HG03135 (cell line): Measurements from ENCODE around the gene COX8A.
"Not testable (repeated sequence)": the region's sequence is repeated elsewhere in the genome, so short reads cannot be mapped to it uniquely, and the experiment has no call there.

Source experiments
- ATAC-seq: cut with Tn5 transposase; IDR thresholded peaks from one replicate; pipeline ENCODE4 v1.9.1; 2021; ENCODE audit warnings: mild to moderate bottlenecking, moderate library complexity; ENCODE audit not compliant: unreplicated experiment

Gene COX8A

GRCh38 chr11:63974259-63975143 lies at the start of gene COX8A:
COX8A (plus strand) TSS chr11:63974620; CDS start chr11:63974681, 61 bp downstream.
- ATAC-seq, result peak; percentile 96

- no peak for ATAC-seq
Measured at GRCh38 chr11:63929616-63930015, 44.8 kb upstream of the COX8A start.

- ATAC-seq, result no peak
Measured at GRCh38 chr11:63931045-63931444, 43.4 kb upstream of the COX8A start.

- no peak for ATAC-seq
Measured at GRCh38 chr11:63931876-63932275, 42.5 kb upstream of the COX8A start.

- ATAC-seq, result no peak
Measured at GRCh38 chr11:63933459-63933858, 41.0 kb upstream of the COX8A start.

GRCh38 chr11:63937713-63938478 lies 36.5 kb upstream of the COX8A start:
- peak; percentile 13 for ATAC-seq

- ATAC-seq, result peak; percentile 92
Measured at GRCh38 chr11:63938479-63939396, 35.7 kb upstream of the COX8A start, which contains the start of gene NAA40. NAA40 (plus strand) TSS chr11:63939002; CDS start chr11:63939097, 95 bp downstream.

- no peak for ATAC-seq
Measured at GRCh38 chr11:63939397-63939891, 35.0 kb upstream of the COX8A start.

GRCh38 chr11:63940786-63941185 lies 33.6 kb upstream of the COX8A start:
- no peak for ATAC-seq

GRCh38 chr11:63941901-63942300 lies 32.5 kb upstream of the COX8A start:
- ATAC-seq, result no peak

GRCh38 chr11:63942803-63943202 lies 31.6 kb upstream of the COX8A start:
- ATAC-seq, result no peak

- ATAC-seq, result no peak
Measured at GRCh38 chr11:63944987-63945386, 29.4 kb upstream of the COX8A start.

- no peak for ATAC-seq
Measured at GRCh38 chr11:63945477-63946163, 28.8 kb upstream of the COX8A start.

- no peak for ATAC-seq
Measured at GRCh38 chr11:63951779-63952536, 22.5 kb upstream of the COX8A start.

GRCh38 chr11:63952570-63952969 lies 21.9 kb upstream of the COX8A start:
- no peak for ATAC-seq

- ATAC-seq, result no peak
Measured at GRCh38 chr11:63958008-63958407, 16.4 kb upstream of the COX8A start.

- ATAC-seq, result no peak
Measured at GRCh38 chr11:63961608-63962412, 12.6 kb upstream of the COX8A start.

- ATAC-seq, result not testable (repeated sequence)
Measured at GRCh38 chr11:63963895-63964294, 10.5 kb upstream of the COX8A start.
